ENCODE results near the gene RNASEH2B. TPM values are rescaled to one million over a fixed set of nuclear protein-coding genes. Genes with fewer than 3 reads are reported as not detected.

Gene RNASEH2B
- total and polyA plus RNA-seq, 2 of the 13 experiments (the other 11 are each of a cell fraction or from before 2014, with no cell fraction given) = 17.2 to 55.4 TPM

GRCh38 chr13:50993371-50993770 lies 83.8 kb downstream of the RNASEH2B start:
- no peak overlapping the region for H3K27ac ChIP-seq (ENCODE audit: extremely low read length, insufficient read depth, low read length)
- no peak overlapping the region for H3K4me3 ChIP-seq (replicated peaks in 1 of 3; ENCODE audit: insufficient read depth in 1 of 3, low read depth in 2 of 3, low read length in 3 of 3)
- FAIRE-seq (no peak), DNase-seq (ENCODE audit: low spot score) (no peak), ATAC-seq (no peak)
- BruUV-seq (replicated peaks) = no TSS peak
- in situ Hi-C loops (cut with HindIII; ENCODE audit: extremely low pct_ligation_motif_present, low pct_unique_long_range_greater_than_20kb) = no loop called here
- H3K9ac ChIP-seq (ENCODE audit: insufficient read depth, low read depth, low read length) = no peak overlapping the region
- 0 out of 2 replicates have a peak, but pooled peaks cover 17% of the 10 kb centered on the region for H3K4me1 ChIP-seq (ENCODE audit: insufficient read depth, low read length)
- H3K79me2 ChIP-seq (ENCODE audit: insufficient read depth, low read length) = no peaks in the 10 kb centered on the region
- H2AFZ ChIP-seq (ENCODE audit: low read length) = no peak overlapping the region
- H4K20me1 ChIP-seq (ENCODE audit: insufficient read depth, low read length) = no peaks in the 10 kb centered on the region
- ChIA-PET POLR2A (no interaction called here), CTCF (ENCODE audit: low intra/inter-chr PET ratio, low total read pairs) (no interaction called here)
- H3K36me3 ChIP-seq (replicated peaks in 1 of 2; ENCODE audit: control insufficient read depth in 1 of 2, insufficient read depth in 2 of 2, low read length in 2 of 2) = no peaks in the 10 kb centered on the region
- 0% methylated on average over 2 of the region's 2 CpGs for WGBS (ENCODE audit: low lambda C conversion rate)
- peaks cover 2 to 14% of the 10 kb centered on the region in 2 experiments; a peak in 3 of 5 replicates for H3K27me3 ChIP-seq (ENCODE audit: control insufficient read depth in 1 of 2, insufficient read depth in 2 of 2, low read length in 2 of 2)
- TF ChIP-seq ZBTB10 (CRISPR knock-in tag; IDR thresholded peaks at IDR 0.05; ENCODE audit: borderline replicate concordance) (no peak), NAIF1 (CRISPR knock-in tag; IDR thresholded peaks at IDR 0.05; ENCODE audit: borderline replicate concordance) (no peak), SPEN (CRISPR knock-in tag; IDR thresholded peaks at IDR 0.05; ENCODE audit: low read depth) (no peak), PCBP2 (optimal IDR thresholded peaks at IDR 0.05; ENCODE audit: low read depth, low read length, poor library complexity, severe bottlenecking) (no peak), NFIB (CRISPR knock-in tag; IDR thresholded peaks at IDR 0.05; ENCODE audit: borderline replicate concordance) (no peak), ZNF34 (CRISPR knock-in tag; IDR thresholded peaks at IDR 0.05; ENCODE audit: borderline replicate concordance) (no peak), NCOR1 (IDR thresholded peaks at IDR 0.05; ENCODE audit: borderline replicate concordance, low read length) (no peak)
- intact Hi-C loops (cut with micrococcal nuclease; ENCODE audit: unreplicated experiment) = no loop called here
- H3K9me3 ChIP-seq (ENCODE audit: low read length) = no peaks in the 10 kb centered on the region
- no peak overlapping the region for H3K4me2 ChIP-seq (ENCODE audit: low read depth, low read length)
